ENCODE measurements around the gene UST. TPM values are rescaled to one million over a fixed set of nuclear protein-coding genes. Genes with fewer than 3 reads are reported as not detected.
A peak's percentile ranks its signal among the peaks of the same experiment; 100 is the strongest.

UST gene
- total RNA-seq, 5 donors from 2014 or later (not counting 1 experiment from before 2014, with no cell fraction given) = 1.9 to 5.3 (median 3.0) TPM

- ATAC-seq (replicated peaks in 1 of 4) = no peak
- H3K27ac Mint-ChIP-seq = peak overlapping the region in 1 of 2 donors; percentile 84
- ChIA-PET CTCF (no interaction called here), POLR2A (interaction anchor here in 1 of 2 donors (0.9 kb wide), 1 partner anchor 60 kb away, joined by 4 read pairs; no protein-coding TSS in a partner anchor)
- peaks cover 11 to 20% (median 15%) of the 10 kb centered on the region in 3 donors for H3K4me1 Mint-ChIP-seq
- Histone ChIP-seq H3K9me3 (peaks cover 3% of the 10 kb centered on the region), H3K27me3 (replicated peaks in 1 of 2; ENCODE audit: control insufficient read depth in 2 of 2, extremely low read depth in 1 of 2, insufficient read depth in 2 of 2, low read length in 1 of 2) (no peaks in the 10 kb centered on the region), H3K4me3 (ENCODE audit: control insufficient read depth in 1 of 2, extremely low read depth in 1 of 2, low read length in 1 of 2) (peak overlapping the region in 1 of 2 donors; percentile 30), H3K36me3 (ENCODE audit: control insufficient read depth in 2 of 2, extremely low read depth in 1 of 2, insufficient read depth in 1 of 2, low read length in 1 of 2) (no peaks in the 10 kb centered on the region), H3K27ac (ENCODE audit: low read length) (no peak overlapping the region), H3K4me1 (ENCODE audit: control insufficient read depth in 1 of 2, extremely low read depth in 1 of 2, insufficient read depth in 2 of 2, low read length in 2 of 2) (peaks cover 2 to 8% of the 10 kb centered on the region in 2 experiments)
- peak overlapping the region; percentile 64 to 79 (median 77) for H3K4me3 Mint-ChIP-seq
- H3K36me3 Mint-ChIP-seq = no peaks in the 10 kb centered on the region
- DNase-seq = no peak
- H3K27me3 Mint-ChIP-seq = no peaks in the 10 kb centered on the region
- 82% methylated on average over 3 of the region's 3 CpGs for WGBS (ENCODE audit: insufficient coverage)
- H3K9me3 Mint-ChIP-seq = peaks cover 6 to 10% (median 8%) of the 10 kb centered on the region in 3 donors
Observed at GRCh38 chr6:148701375-148701774, 45.5 kb upstream of the UST start.

DNA sequence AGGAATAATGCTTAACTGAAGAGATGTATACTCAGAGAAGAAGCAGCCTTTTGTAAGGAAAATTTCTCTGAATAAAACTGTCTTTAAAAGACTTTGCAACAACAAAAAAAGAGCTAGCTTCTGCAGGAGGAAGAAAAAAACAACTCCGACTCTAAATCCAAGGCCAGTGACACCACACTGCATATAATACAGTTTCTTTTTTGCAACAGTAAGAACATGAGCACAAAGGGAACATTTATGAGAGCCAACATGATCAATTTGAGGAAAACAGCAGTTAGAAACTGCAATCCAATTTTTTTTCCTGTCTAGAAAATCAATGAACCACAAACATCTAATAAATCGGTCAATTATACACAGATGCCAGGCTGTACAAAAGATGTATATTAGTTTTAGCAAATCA, 42.9 kb upstream of the UST start:
- no CpG with 5 or more reads among the region's 2 CpGs for WGBS (ENCODE audit: insufficient coverage)
- POLR2A ChIA-PET = interaction anchor here (0.6 kb wide), 2 partner anchors 249 to 984 kb away, joined by 3 to 4 read pairs; no protein-coding TSS in a partner anchor

DNA sequence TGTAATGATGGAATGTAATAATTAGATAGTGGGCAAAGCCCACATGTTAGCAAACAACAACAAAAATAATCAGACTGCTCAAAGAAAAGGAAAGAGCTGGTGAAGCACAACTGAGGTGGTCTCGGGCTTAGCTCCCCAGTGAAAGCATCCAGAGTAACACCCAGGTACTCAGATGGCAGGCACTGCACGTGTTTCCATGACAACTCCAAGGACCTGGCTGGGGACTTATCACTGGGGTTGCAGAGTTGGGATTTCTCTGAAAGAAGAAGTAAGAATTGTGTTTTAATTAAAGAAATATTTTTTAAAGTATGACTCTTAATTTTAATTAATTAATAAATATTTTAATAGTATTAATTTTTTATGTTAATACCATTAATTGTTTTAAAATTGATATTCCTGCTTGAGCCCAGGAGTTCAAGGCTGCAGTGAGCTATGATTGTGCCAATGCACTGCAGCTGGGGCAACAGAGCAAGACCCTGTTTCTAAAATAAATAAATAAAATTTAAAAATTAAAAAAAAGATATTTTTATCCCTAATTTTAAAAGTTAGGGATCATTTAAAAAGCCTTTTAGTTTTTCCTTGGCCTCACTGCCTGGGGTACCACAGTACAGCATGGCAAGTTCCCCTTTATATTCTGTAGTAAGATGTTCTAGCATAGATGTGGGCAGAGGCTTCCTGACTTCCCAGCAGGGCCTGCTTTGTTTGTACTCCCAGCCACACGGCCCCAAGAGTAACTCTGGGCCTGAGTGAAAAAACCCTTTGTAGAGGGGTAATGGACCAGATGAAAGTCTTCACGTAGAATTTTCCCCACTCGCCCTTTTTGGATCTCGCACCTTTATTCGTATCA, 42.2 kb upstream of the UST start:
- ATAC-seq (replicated peaks in 1 of 4) (no peak), DNase-seq (no peak)
- ChIA-PET POLR2A (no interaction called here), CTCF (interaction anchor here in 1 of 2 donors (0.7 kb wide), 1 partner anchor 24 kb away, joined by 3 read pairs; no protein-coding TSS in a partner anchor)
- peaks cover 2 to 8% of the 10 kb centered on the region in 2 experiments for H3K4me1 ChIP-seq (ENCODE audit: control insufficient read depth in 1 of 2, extremely low read depth in 1 of 2, insufficient read depth in 2 of 2, low read length in 2 of 2)
- peaks cover 11 to 20% (median 15%) of the 10 kb centered on the region in 3 donors for H3K4me1 Mint-ChIP-seq
- H3K9me3 ChIP-seq = peaks cover 3% of the 10 kb centered on the region
- 100% methylated on average over 1 of the region's 7 CpGs for WGBS (ENCODE audit: insufficient coverage)
- H3K27me3 Mint-ChIP-seq = no peaks in the 10 kb centered on the region
- no peaks in the 10 kb centered on the region for H3K27me3 ChIP-seq (replicated peaks in 1 of 2; ENCODE audit: control insufficient read depth in 2 of 2, extremely low read depth in 1 of 2, insufficient read depth in 2 of 2, low read length in 1 of 2)
- H3K36me3 ChIP-seq (ENCODE audit: control insufficient read depth in 2 of 2, extremely low read depth in 1 of 2, insufficient read depth in 1 of 2, low read length in 1 of 2) = no peaks in the 10 kb centered on the region
- peaks cover 6 to 10% (median 8%) of the 10 kb centered on the region in 3 donors for H3K9me3 Mint-ChIP-seq
- H3K36me3 Mint-ChIP-seq = no peaks in the 10 kb centered on the region
- no peak overlapping the region for H3K27ac Mint-ChIP-seq
- no peak overlapping the region for H3K27ac ChIP-seq (ENCODE audit: low read length)
- no peak overlapping the region for H3K4me3 ChIP-seq (ENCODE audit: control insufficient read depth in 1 of 2, extremely low read depth in 1 of 2, low read length in 1 of 2)
- H3K4me3 Mint-ChIP-seq = no peak overlapping the region

More for the DNA sequence above, 42.9 kb upstream of the UST start:
- CTCF ChIA-PET = no interaction called here
- ATAC-seq (replicated peaks in 1 of 4) (no peak), DNase-seq (no peak)
- H3K4me3 Mint-ChIP-seq = no peak overlapping the region
- H3K27me3 Mint-ChIP-seq = no peaks in the 10 kb centered on the region
- H3K4me3 ChIP-seq (ENCODE audit: control insufficient read depth in 1 of 2, extremely low read depth in 1 of 2, low read length in 1 of 2) = no peak overlapping the region
- no peak overlapping the region for H3K27ac ChIP-seq (ENCODE audit: low read length)
- H3K27ac Mint-ChIP-seq = no peak overlapping the region
- H3K36me3 Mint-ChIP-seq = no peaks in the 10 kb centered on the region
- peaks cover 3% of the 10 kb centered on the region for H3K9me3 ChIP-seq
- H3K27me3 ChIP-seq (replicated peaks in 1 of 2; ENCODE audit: control insufficient read depth in 2 of 2, extremely low read depth in 1 of 2, insufficient read depth in 2 of 2, low read length in 1 of 2) = no peaks in the 10 kb centered on the region
- no peaks in the 10 kb centered on the region for H3K36me3 ChIP-seq (ENCODE audit: control insufficient read depth in 2 of 2, extremely low read depth in 1 of 2, insufficient read depth in 1 of 2, low read length in 1 of 2)
- peaks cover 2 to 8% of the 10 kb centered on the region in 2 experiments for H3K4me1 ChIP-seq (ENCODE audit: control insufficient read depth in 1 of 2, extremely low read depth in 1 of 2, insufficient read depth in 2 of 2, low read length in 2 of 2)
- H3K4me1 Mint-ChIP-seq = peaks cover 11 to 20% (median 15%) of the 10 kb centered on the region in 3 donors
- peaks cover 6 to 10% (median 8%) of the 10 kb centered on the region in 3 donors for H3K9me3 Mint-ChIP-seq

DNA sequence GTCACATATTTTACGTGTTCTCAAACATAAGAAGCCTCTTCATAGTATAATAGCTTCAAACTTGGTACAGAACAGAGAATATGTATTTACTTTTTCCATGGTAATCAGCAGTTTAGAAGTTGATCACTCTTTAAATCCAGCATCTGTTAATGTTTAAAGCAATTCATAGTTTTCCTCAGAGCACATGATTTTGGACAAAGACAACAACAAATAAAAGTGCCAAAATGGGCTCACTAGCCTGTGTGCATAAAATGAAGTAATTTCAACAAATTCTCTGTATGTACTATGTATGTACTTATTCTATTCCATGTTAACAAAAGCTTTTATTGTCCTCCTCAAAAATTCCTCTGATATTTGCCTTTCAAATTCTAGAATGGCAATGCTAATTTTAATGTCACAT, 38.1 kb upstream of the UST start:
- Histone ChIP-seq H3K4me1 (ENCODE audit: control insufficient read depth in 1 of 2, extremely low read depth in 1 of 2, insufficient read depth in 2 of 2, low read length in 2 of 2) (no peaks in the 10 kb centered on the region), H3K4me3 (ENCODE audit: control insufficient read depth in 1 of 2, extremely low read depth in 1 of 2, low read length in 1 of 2) (no peak overlapping the region), H3K36me3 (ENCODE audit: control insufficient read depth in 2 of 2, extremely low read depth in 1 of 2, insufficient read depth in 1 of 2, low read length in 1 of 2) (no peaks in the 10 kb centered on the region), H3K27ac (ENCODE audit: low read length) (no peak overlapping the region), H3K27me3 (replicated peaks in 1 of 2; ENCODE audit: control insufficient read depth in 2 of 2, extremely low read depth in 1 of 2, insufficient read depth in 2 of 2, low read length in 1 of 2) (no peaks in the 10 kb centered on the region), H3K9me3 (no peaks in the 10 kb centered on the region)
- no peaks in the 10 kb centered on the region for H3K36me3 Mint-ChIP-seq
- ChIA-PET CTCF (interaction anchor here in 1 of 2 donors (0.7 kb wide), 1 partner anchor 497 kb away, joined by 3 read pairs; no protein-coding TSS in a partner anchor), POLR2A (interaction anchor here in 1 of 2 donors (0.6 kb wide), 2 partner anchors 92 to 490 kb away, joined by 4 to 5 read pairs; no protein-coding TSS in a partner anchor)
- H3K4me1 Mint-ChIP-seq = no peaks in the 10 kb centered on the region
- H3K27me3 Mint-ChIP-seq = no peaks in the 10 kb centered on the region
- H3K9me3 Mint-ChIP-seq = peaks cover 0 to 13% (median 6%) of the 10 kb centered on the region in 3 donors
- ATAC-seq (replicated peaks in 1 of 4) (no peak), DNase-seq (no peak)
- no CpG with 5 or more reads among the region's 1 CpG for WGBS (ENCODE audit: insufficient coverage)
- no peak overlapping the region for H3K4me3 Mint-ChIP-seq
- H3K27ac Mint-ChIP-seq = no peak overlapping the region

GRCh38 chr6:148709577-148709976, 37.3 kb upstream of the UST start:
- Mint-ChIP-seq H3K27me3 (no peaks in the 10 kb centered on the region), H3K9me3 (peaks cover 0 to 20% (median 6%) of the 10 kb centered on the region in 3 donors), H3K4me1 (no peaks in the 10 kb centered on the region), H3K27ac (no peak overlapping the region), H3K36me3 (peaks cover 5% of the 10 kb centered on the region), H3K4me3 (no peak overlapping the region)
- Histone ChIP-seq H3K4me1 (ENCODE audit: control insufficient read depth in 1 of 2, extremely low read depth in 1 of 2, insufficient read depth in 2 of 2, low read length in 2 of 2) (no peaks in the 10 kb centered on the region), H3K4me3 (ENCODE audit: control insufficient read depth in 1 of 2, extremely low read depth in 1 of 2, low read length in 1 of 2) (no peak overlapping the region), H3K36me3 (ENCODE audit: control insufficient read depth in 2 of 2, extremely low read depth in 1 of 2, insufficient read depth in 1 of 2, low read length in 1 of 2) (no peaks in the 10 kb centered on the region), H3K9me3 (no peaks in the 10 kb centered on the region), H3K27me3 (replicated peaks in 1 of 2; ENCODE audit: control insufficient read depth in 2 of 2, extremely low read depth in 1 of 2, insufficient read depth in 2 of 2, low read length in 1 of 2) (no peaks in the 10 kb centered on the region), H3K27ac (ENCODE audit: low read length) (no peak overlapping the region)
- CTCF ChIA-PET = no interaction called here
- WGBS (ENCODE audit: insufficient coverage) = no CpG with 5 or more reads among the region's 1 CpG
- POLR2A ChIA-PET = no interaction called here
- DNase-seq (no peak), ATAC-seq (replicated peaks in 1 of 4) (no peak)

GRCh38 chr6:148711833-148712654, 34.8 kb upstream of the UST start:
- H3K27ac Mint-ChIP-seq = no peak overlapping the region
- WGBS (ENCODE audit: insufficient coverage) = no CpG with 5 or more reads among the region's 5 CpGs
- Histone ChIP-seq H3K36me3 (ENCODE audit: control insufficient read depth in 2 of 2, extremely low read depth in 1 of 2, insufficient read depth in 1 of 2, low read length in 1 of 2) (no peaks in the 10 kb centered on the region), H3K4me3 (ENCODE audit: control insufficient read depth in 1 of 2, extremely low read depth in 1 of 2, low read length in 1 of 2) (no peak overlapping the region), H3K27me3 (replicated peaks in 1 of 2; ENCODE audit: control insufficient read depth in 2 of 2, extremely low read depth in 1 of 2, insufficient read depth in 2 of 2, low read length in 1 of 2) (no peaks in the 10 kb centered on the region), H3K9me3 (no peaks in the 10 kb centered on the region), H3K27ac (ENCODE audit: low read length) (no peak overlapping the region), H3K4me1 (ENCODE audit: control insufficient read depth in 1 of 2, extremely low read depth in 1 of 2, insufficient read depth in 2 of 2, low read length in 2 of 2) (no peaks in the 10 kb centered on the region)
- no peak for DNase-seq
- peaks cover 4 to 20% (median 6%) of the 10 kb centered on the region in 3 donors for H3K9me3 Mint-ChIP-seq
- ChIA-PET POLR2A (no interaction called here), CTCF (no interaction called here)
- H3K27me3 Mint-ChIP-seq = no peaks in the 10 kb centered on the region
- H3K36me3 Mint-ChIP-seq = peaks cover 5% of the 10 kb centered on the region
- no peak overlapping the region for H3K4me3 Mint-ChIP-seq
- no peak for ATAC-seq (replicated peaks in 1 of 4)
- H3K4me1 Mint-ChIP-seq = no peaks in the 10 kb centered on the region

Data from T-cell (primary cell).